NCI-H2107 (cell line): ENCODE data around the gene ZNF695.
"Not testable (repeated sequence)": the region's sequence is repeated elsewhere in the genome, so short reads cannot be mapped to it uniquely, and the experiment has no call there.

Experiments used
- DNase-seq: peaks from one replicate; lab custom pipeline; 2025; lab: John Stamatoyannopoulos, UW

ZNF695 gene

DNA sequence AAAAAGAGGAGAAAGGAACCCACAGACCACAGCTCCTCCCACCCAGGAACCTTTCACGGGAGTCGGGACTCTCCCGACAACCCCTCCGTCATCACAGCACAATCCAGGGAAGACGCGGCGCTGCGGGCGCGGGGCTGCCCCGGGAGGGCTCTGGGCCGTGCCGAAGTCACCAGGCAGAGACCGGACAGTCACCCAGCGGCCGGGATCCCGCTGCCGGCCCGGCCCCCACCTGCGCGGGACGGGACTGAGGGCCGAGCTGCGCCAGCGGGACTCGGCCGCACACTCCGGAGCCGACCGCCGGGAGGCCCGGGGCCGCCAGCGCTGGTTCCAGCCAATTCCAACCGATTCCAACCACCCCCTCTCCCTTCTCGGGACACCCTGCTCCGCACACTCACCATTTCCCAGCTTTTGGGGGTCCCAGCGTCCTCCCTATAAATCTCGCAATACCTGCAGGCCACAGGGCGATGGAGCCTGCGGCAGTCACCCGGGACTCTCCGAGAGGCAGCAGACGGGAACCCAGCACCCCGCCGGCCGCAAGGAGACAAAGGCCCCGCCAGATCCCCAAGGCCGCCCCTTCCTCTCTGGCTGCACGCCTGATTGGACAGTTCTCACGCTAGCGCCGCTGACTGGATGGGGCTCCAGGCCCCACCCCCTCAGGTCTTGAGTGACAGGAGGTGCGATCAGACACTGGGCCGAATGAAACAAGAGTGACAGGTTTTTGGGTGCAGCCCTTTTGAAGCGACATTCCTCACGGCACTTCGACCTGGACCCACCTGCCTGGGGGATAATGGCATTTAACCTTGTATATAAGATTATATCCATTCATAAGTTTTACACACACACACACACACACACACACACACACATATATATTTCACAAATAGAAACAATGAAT lies at the start of gene ZNF695:
Gene ZNF695 (minus strand): TSS at position 547 of the 895 bp plus-strand sequence. CDS start 149 bp downstream, at position 398.
- no peak for DNase-seq

DNA sequence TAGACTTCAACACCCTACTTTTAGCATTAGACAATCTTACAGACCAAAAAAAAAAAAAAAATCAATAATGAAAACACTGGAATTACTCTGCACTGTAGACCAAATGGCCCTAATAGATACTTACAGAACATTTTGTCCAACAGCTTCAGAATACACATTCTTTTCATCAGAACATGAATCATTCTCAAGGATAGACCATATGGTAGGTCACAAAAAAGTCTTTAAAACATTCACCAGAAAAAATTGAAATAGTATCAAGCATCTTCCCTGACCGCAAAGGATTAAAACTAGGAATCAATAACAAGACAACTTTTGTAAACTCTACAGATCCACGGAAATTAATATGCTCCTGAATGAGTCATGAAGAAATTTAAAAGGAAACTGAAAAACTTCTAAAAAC lies 48.2 kb upstream of the ZNF695 start:
- DNase-seq, result no peak

- DNase-seq, result no peak
Measured at GRCh38 chr1:247054992-247055415, 47.1 kb upstream of the ZNF695 start.

DNA sequence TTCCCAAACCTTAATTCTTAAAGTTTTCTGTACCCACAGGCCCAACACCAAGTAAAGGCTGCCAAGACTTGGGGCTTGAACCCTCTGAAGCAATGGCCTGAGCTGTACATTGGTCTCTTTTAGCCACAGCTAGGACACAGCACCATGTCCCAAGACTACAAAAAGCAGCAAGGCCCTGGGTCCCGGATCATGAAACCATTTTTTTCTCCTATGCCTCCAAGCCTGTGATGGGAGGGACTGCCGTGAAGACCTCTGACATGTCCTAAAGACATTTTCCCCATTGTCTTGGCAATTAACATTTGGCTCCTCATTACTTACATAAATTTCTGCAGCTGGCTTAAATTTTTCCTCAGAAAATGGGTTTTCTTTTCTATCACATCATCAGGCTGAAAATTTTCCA lies 39.8 kb upstream of the ZNF695 start:
- no peak for DNase-seq

GRCh38 chr1:247047260-247047659 lies 39.4 kb upstream of the ZNF695 start:
- no peak for DNase-seq

- no peak for DNase-seq
Measured at GRCh38 chr1:247043406-247043805, 35.5 kb upstream of the ZNF695 start.

GRCh38 chr1:247037511-247038320 lies 29.9 kb upstream of the ZNF695 start:
- no peak for DNase-seq

DNA sequence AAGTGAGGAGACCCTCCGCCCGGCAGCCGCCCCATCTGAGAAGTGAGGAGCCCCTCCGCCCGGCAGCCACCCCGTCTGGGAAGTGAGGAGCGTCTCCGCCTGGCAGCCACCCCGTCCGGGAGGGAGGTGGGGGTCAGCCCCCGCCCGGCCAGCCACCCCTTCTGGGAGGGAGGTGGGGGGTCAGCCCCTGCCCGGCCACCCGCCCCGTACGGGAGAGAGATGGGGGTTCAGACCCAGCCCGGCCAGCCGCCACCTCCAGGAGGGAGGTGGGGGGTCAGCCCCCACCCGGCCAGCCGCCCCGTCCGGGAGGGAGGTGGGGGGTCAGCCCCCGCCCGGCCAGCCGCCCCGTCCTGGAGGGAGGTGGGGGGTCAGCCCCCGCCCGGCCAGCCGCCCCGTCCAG lies 24.4 kb upstream of the ZNF695 start:
- not testable (repeated sequence) for DNase-seq

- not testable (repeated sequence) for DNase-seq
Measured at GRCh38 chr1:247024658-247025057, 16.8 kb upstream of the ZNF695 start.

DNA sequence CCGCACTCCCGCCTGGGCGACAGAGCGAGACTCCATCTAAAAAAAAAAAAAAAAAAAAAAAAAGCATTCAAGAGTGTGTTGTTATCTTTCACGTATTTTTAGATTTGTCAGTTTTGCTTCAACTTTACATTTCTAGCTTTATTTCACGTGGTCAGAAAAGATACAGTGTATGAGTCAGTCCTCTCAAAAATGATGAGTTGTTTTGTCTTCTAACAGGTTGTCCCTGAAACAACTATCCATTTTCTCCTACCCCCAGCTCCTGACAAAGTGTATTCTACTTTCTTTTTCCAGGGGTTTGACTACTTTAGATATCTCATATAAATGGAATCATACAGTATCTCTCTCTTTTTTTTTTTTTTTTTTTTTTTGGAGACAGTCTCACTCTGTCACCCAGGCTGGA lies 5.5 kb upstream of the ZNF695 start:
- no peak for DNase-seq

GRCh38 chr1:247008406-247008799 lies 546 bp upstream of the ZNF695 start:
- no peak for DNase-seq

DNA sequence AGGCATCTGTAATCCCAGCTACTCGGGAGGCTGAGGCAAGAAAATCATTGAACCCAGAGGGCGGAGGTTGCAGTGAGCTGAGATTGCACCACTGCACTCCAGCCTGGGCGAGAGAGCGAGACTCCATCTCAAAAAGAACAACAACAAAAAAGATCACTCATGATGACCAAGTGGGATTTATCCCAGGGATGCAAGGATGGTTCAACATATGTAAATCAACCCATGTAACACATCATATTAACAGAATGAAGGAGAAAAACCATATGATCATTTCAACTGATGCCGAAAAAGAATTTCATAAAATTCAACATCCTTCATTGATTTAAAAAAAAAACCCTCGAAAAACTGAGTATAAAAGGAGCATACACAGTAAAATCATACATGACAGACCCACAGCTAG lies 3.8 kb downstream of the ZNF695 start:
- not testable (repeated sequence) for DNase-seq

- DNase-seq, result no peak
Measured at GRCh38 chr1:246989901-246990300, 18.0 kb downstream of the ZNF695 start.

DNA sequence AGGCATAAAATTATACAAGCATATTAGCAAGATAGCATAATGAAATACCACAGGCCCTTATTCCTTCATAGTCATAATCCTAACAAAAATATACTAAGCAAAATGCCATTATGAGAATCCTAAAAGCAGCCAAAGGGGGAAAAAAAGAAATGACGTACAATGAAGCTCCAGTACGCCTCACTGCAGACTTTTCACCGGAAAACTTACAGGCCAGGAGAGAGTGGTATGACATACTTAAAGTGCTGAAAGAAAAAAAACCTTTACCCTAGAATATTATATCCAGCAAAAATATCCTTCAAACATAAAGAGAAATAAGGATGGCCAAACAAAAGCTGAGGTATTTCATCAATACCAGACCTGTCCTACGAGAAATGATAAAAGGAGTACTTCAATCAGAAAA lies 19.5 kb downstream of the ZNF695 start:
- no peak for DNase-seq

- DNase-seq, result no peak
Measured at GRCh38 chr1:246987083-246987690, 20.7 kb downstream of the ZNF695 start.

DNA sequence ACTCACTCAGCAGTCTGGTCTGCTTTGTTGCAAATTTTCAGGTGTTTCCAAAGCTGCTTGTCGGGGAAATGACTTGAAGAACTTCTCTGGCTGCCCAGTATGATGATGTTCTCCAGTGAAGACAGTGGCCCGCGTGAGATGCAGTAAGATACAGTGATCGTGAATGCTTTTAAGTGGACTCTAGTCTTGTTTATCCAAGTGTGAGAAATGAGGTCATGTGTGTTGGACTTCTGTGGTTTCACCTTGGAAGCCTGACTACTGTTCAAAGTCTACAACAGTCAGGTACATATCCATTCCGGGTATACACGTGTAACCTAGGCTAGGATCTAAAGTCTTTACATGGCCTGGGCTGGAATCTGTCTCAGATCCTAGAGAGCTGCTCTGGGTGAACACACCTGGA lies 29.1 kb downstream of the ZNF695 start:
- DNase-seq, result no peak

- DNase-seq, result no peak
Measured at GRCh38 chr1:246978281-246978680, 29.6 kb downstream of the ZNF695 start.

DNA sequence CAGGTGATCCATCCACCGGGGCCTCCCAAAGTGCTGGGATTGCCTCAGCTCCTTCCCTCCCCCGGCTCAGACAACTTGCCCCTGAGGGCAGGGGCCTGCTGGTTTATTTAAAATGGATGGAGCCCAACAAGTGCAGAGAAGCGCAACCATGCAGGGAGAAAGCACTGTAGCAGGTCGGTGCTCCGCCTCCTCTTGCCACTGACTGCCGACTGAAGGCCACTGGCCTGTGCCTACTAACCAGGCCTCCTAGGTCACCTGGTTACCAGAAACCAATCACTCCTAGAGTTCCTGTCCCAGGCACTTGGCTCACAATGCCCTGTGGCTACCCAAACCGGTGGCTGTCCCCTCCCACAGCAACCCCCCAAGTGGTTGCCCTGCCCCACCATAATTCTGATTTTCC lies 35.9 kb downstream of the ZNF695 start:
- DNase-seq, result no peak

DNA sequence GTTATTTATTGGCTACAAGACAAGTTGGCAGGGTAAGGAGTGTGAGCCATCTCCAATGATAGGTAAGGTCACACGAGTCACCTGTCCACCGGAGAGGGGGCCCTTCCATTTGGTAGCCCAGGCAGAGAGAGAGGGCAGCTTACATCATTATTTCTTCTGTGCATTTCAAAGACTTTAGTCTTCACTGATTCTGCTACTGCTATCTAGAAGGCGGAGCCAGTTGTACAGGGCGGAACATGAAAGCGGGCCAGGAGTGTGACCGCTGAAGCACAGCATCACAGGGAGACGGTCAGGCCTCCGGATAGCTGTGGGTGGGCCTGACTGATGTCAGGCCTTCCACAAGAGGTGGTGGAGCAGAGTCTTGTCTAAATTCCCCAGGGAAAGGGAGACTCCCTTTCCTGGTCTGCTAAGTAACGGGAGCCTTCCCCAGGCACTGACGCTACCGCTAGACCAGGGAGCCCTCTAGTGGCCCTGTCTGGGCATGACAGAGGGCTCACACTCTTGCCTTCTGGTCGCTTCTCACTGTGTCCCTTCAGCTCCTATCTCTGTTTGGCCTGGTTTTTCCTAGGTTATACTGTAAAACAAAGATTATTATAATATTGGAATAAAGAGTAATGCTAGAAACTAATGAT lies 36.7 kb downstream of the ZNF695 start:
- peak; percentile 37 for DNase-seq

DNA sequence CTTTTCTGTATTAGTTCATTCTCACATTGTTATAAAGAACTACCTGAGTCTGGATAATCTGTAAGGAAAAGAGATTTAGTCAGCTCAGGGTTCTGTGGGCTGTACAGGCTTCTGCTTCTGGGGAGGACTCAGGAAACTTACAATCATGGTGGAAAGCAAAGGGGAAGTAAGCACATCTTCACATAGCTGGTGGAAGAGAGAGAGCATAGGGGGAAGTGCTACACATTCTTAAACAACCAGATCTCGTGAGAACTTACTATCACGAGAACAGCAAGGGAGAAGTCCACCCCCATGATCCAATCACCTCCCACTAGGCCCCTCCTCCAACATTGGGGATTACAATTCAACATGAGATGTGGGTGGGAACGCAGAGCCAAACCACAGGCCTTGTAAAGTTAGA lies 38.2 kb downstream of the ZNF695 start:
- no peak for DNase-seq

DNA sequence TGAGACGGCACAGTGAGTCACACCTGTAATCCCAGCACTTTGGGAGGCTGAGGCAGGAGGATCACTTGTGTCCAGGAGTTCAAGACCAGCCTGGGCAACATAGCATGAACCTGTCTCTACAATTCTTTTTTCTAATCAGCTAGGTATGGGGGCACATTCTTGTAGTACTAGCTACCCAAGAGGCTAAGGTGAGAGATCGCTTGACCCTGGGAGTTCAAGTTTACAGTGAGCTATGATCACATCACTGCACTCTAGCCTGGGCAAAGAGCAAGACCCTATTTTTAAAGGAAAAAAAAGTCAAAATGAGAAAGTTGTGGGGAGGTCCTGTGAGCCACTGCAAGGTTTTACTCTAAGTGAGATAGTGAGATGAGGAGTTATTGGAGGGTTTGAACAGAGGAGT lies 41.4 kb downstream of the ZNF695 start:
- no peak for DNase-seq
